Activated T-helper 2 cell treated with anti-CD3 and anti-CD28 coated beads, Interferon-gamma antibody, Interleukin-2, Interleukin-4, amounts not matched to agents 10 μg/mL and 5 μg/mL and 100 μg/mL, durations not matched to agents 14 hours and 24 hours and 36 hours (primary cell): ENCODE data around the gene ARSB. TPM values are rescaled to one million over a fixed set of nuclear protein-coding genes. Genes with fewer than 3 reads are reported as not detected.

ENCODE experiments used
- DNase-seq: peaks from one replicate; pipeline ENCODE4 v3.0.0; 2021; ENCODE audit warnings: low spot score
- H3K27ac Mint-ChIP-seq: one replicate; pipeline ENCODE4 v1.8.0; 2021; ENCODE audit warnings: mixed read lengths
- H3K27me3 Mint-ChIP-seq: one replicate; pipeline ENCODE4 v1.8.0; 2021; ENCODE audit warnings: low read depth, mixed read lengths
- H3K36me3 Mint-ChIP-seq: one replicate; pipeline ENCODE4 v1.8.0; 2021; ENCODE audit warnings: low read depth, mixed read lengths
- H3K4me1 Mint-ChIP-seq: one replicate; pipeline ENCODE4 v1.8.0; 2021; ENCODE audit warnings: low read depth, mixed read lengths
- H3K4me3 Mint-ChIP-seq: one replicate; pipeline ENCODE4 v1.8.0; 2021; ENCODE audit warnings: low read depth, mild to moderate bottlenecking, moderate library complexity, mixed read lengths
- H3K9me3 Mint-ChIP-seq: one replicate; pipeline ENCODE4 v1.8.0; 2021; ENCODE audit warnings: mixed read lengths
- intact Hi-C: fragments of 100-400 bp; cut with micrococcal nuclease; formaldehyde crosslinking; loops from one replicate; pipeline ENCODE4 v1.15.1; 2023
- total RNA-seq: library from RNA; stranded (reverse); gene quantifications from 2 replicates; pipeline ENCODE4 v1.2.3, GENCODE V29; 2022

The ARSB gene
- total RNA-seq, 1 donor from 2014 or later: 19.6 TPM

GRCh38 chr5:78779771-78780616 is 205.1 kb downstream of the ARSB start:
- Mint-ChIP-seq H3K27ac (no peak overlapping the region), H3K27me3 (no peaks in the 10 kb centered on the region), H3K4me3 (no peak overlapping the region), H3K4me1 (no peaks in the 10 kb centered on the region), H3K36me3 (no peaks in the 10 kb centered on the region), H3K9me3 (no peaks in the 10 kb centered on the region)
- no peak for DNase-seq
- intact Hi-C loops: no loop called here

GRCh38 chr5:78779262-78779661 is 205.8 kb downstream of the ARSB start:
- intact Hi-C loops: no loop called here
- Mint-ChIP-seq H3K27ac (no peak overlapping the region), H3K4me3 (no peak overlapping the region), H3K9me3 (no peaks in the 10 kb centered on the region), H3K27me3 (no peaks in the 10 kb centered on the region), H3K36me3 (no peaks in the 10 kb centered on the region), H3K4me1 (no peaks in the 10 kb centered on the region)
- no peak for DNase-seq

GRCh38 chr5:78778538-78778937 is 206.6 kb downstream of the ARSB start:
- Mint-ChIP-seq H3K9me3 (no peaks in the 10 kb centered on the region), H3K27me3 (no peaks in the 10 kb centered on the region), H3K4me1 (no peaks in the 10 kb centered on the region), H3K4me3 (no peak overlapping the region), H3K36me3 (no peaks in the 10 kb centered on the region), H3K27ac (no peak overlapping the region)
- no peak for DNase-seq
- intact Hi-C loops: no loop called here

- no peaks in the 10 kb centered on the region for H3K36me3 Mint-ChIP-seq
- no peak for DNase-seq
- H3K4me3 Mint-ChIP-seq: no peak overlapping the region
- intact Hi-C loops: no loop called here
- no peaks in the 10 kb centered on the region for H3K9me3 Mint-ChIP-seq
- no peak overlapping the region for H3K27ac Mint-ChIP-seq
- H3K27me3 Mint-ChIP-seq: no peaks in the 10 kb centered on the region
- no peaks in the 10 kb centered on the region for H3K4me1 Mint-ChIP-seq
These were observed 207.2 kb downstream of the ARSB start for GRCh38 chr5:78777901-78778300.

GRCh38 chr5:78776637-78777036 is 208.5 kb downstream of the ARSB start:
- Mint-ChIP-seq H3K27me3 (no peaks in the 10 kb centered on the region), H3K4me1 (peaks cover 2% of the 10 kb centered on the region), H3K4me3 (no peak overlapping the region), H3K27ac (no peak overlapping the region), H3K36me3 (no peaks in the 10 kb centered on the region), H3K9me3 (no peaks in the 10 kb centered on the region)
- intact Hi-C loops: no loop called here
- no peak for DNase-seq

GRCh38 chr5:78773655-78774054 is 211.5 kb downstream of the ARSB start:
- intact Hi-C loops: no loop called here
- Mint-ChIP-seq H3K27ac (no peak overlapping the region), H3K27me3 (no peaks in the 10 kb centered on the region), H3K4me3 (no peak overlapping the region), H3K4me1 (peaks cover 4% of the 10 kb centered on the region), H3K36me3 (no peaks in the 10 kb centered on the region), H3K9me3 (no peaks in the 10 kb centered on the region)
- no peak for DNase-seq

- H3K27ac Mint-ChIP-seq: peak overlapping the region; percentile 6
- intact Hi-C loops: no loop called here
- H3K36me3 Mint-ChIP-seq: no peaks in the 10 kb centered on the region
- H3K4me1 Mint-ChIP-seq: peaks cover 4% of the 10 kb centered on the region
- H3K9me3 Mint-ChIP-seq: no peaks in the 10 kb centered on the region
- no peak overlapping the region for H3K4me3 Mint-ChIP-seq
- DNase-seq: no peak
- no peaks in the 10 kb centered on the region for H3K27me3 Mint-ChIP-seq
These were observed 213.6 kb downstream of the ARSB start for GRCh38 chr5:78771260-78772205.

- Mint-ChIP-seq H3K9me3 (no peaks in the 10 kb centered on the region), H3K4me1 (peaks cover 4% of the 10 kb centered on the region), H3K27me3 (peaks cover 8% of the 10 kb centered on the region), H3K4me3 (no peak overlapping the region), H3K36me3 (no peaks in the 10 kb centered on the region), H3K27ac (no peak overlapping the region)
- intact Hi-C loops: no loop called here
- no peak for DNase-seq
These were observed 216.2 kb downstream of the ARSB start for GRCh38 chr5:78768781-78769380.

- no peak overlapping the region for H3K4me3 Mint-ChIP-seq
- intact Hi-C loops: no loop called here
- H3K4me1 Mint-ChIP-seq: no peaks in the 10 kb centered on the region
- H3K27ac Mint-ChIP-seq: no peak overlapping the region
- no peak for DNase-seq
- H3K9me3 Mint-ChIP-seq: no peaks in the 10 kb centered on the region
- H3K27me3 Mint-ChIP-seq: peaks cover 15% of the 10 kb centered on the region
- no peaks in the 10 kb centered on the region for H3K36me3 Mint-ChIP-seq
These were observed 218.7 kb downstream of the ARSB start for GRCh38 chr5:78766412-78766762.

GRCh38 chr5:78765756-78766411 is 219.2 kb downstream of the ARSB start:
- H3K27me3 Mint-ChIP-seq: peaks cover 15% of the 10 kb centered on the region
- H3K4me3 Mint-ChIP-seq: no peak overlapping the region
- no peak overlapping the region for H3K27ac Mint-ChIP-seq
- H3K36me3 Mint-ChIP-seq: no peaks in the 10 kb centered on the region
- intact Hi-C loops: no loop called here
- no peaks in the 10 kb centered on the region for H3K4me1 Mint-ChIP-seq
- no peaks in the 10 kb centered on the region for H3K9me3 Mint-ChIP-seq
- no peak for DNase-seq

- intact Hi-C loops: no loop called here
- no peaks in the 10 kb centered on the region for H3K4me1 Mint-ChIP-seq
- DNase-seq: no peak
- H3K9me3 Mint-ChIP-seq: no peaks in the 10 kb centered on the region
- H3K4me3 Mint-ChIP-seq: no peak overlapping the region
- no peak overlapping the region for H3K27ac Mint-ChIP-seq
- no peaks in the 10 kb centered on the region for H3K36me3 Mint-ChIP-seq
- H3K27me3 Mint-ChIP-seq: peaks cover 16% of the 10 kb centered on the region
These were observed 220.0 kb downstream of the ARSB start for GRCh38 chr5:78765116-78765515.

- no peaks in the 10 kb centered on the region for H3K36me3 Mint-ChIP-seq
- H3K27ac Mint-ChIP-seq: no peak overlapping the region
- DNase-seq: no peak
- H3K4me3 Mint-ChIP-seq: no peak overlapping the region
- H3K27me3 Mint-ChIP-seq: peaks cover 16% of the 10 kb centered on the region
- H3K4me1 Mint-ChIP-seq: peaks cover under 1% of the 10 kb centered on the region
- H3K9me3 Mint-ChIP-seq: no peaks in the 10 kb centered on the region
- intact Hi-C loops: no loop called here
These were observed 221.4 kb downstream of the ARSB start for GRCh38 chr5:78763659-78764189.
